Occipital lobe (tissue), 2 donors: Measurements from ENCODE around the gene MYO3A. TPM values are rescaled to one million over a fixed set of nuclear protein-coding genes. Genes with fewer than 3 reads are reported as not detected.

Experiments
- DNase-seq: peaks from one replicate; lab custom pipeline; 2025; lab: John Stamatoyannopoulos, UW
- total RNA-seq: library from RNA; depleted of rRNA; stranded (reverse); fragments of >200 nt; gene quantifications from one replicate; pipeline ENCODE4 v1.2.3, GENCODE V29; 2014

The MYO3A gene
- total RNA-seq, 1 donor from 2014 or later = 3.6 TPM

DNA sequence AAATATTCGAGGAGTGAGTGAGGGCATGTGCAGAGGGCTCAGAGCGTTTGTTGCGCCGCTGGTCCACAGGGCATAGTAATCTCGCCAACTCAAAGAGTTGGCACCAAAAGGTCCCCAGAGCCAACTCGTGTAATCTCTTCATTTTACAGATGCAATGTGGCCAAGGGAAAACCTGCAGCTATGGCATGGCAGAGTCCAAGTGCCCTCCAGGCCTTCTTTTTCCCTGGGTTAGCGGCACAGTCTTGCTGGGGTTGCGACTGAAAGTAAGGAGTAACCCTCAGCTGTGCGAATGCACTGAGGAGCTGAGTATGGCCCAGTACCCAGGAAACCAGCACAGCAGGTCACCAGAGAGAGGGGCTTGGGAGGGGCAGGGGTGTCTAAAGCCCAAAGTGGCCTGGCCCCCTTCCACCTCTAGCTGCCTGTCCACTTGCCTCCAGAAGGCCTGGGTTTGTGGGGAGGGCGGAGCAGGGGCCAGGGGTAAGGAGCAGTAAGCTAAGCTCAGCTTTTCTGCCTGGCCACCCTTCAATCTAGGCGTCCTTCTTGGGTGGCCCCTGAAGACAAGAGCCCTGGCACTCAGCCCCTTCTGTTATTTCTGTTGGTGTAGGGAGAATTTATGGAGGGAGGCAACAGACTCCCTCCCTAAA is 279.2 kb downstream of the MYO3A start:
- no peak for DNase-seq

DNA sequence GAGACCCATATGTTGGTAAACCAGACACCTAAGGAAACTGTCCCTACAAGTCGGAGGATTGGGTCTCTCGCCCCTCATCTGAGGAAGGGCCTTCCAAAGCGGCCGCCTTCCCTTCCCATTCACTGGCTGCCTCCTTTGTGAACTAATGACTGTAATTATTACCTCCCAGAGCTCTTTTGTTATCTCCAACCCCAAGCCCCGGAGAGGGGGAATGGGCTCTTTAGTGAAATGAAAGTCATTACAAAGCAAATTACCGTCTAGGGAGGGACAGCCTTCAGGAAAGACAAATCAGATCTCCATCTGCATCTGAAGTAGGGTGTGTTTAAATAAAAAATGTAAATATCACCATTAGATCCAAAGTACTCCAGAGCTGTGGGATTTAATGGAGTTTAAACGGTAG is 280.0 kb downstream of the MYO3A start:
- DNase-seq = no peak

DNA sequence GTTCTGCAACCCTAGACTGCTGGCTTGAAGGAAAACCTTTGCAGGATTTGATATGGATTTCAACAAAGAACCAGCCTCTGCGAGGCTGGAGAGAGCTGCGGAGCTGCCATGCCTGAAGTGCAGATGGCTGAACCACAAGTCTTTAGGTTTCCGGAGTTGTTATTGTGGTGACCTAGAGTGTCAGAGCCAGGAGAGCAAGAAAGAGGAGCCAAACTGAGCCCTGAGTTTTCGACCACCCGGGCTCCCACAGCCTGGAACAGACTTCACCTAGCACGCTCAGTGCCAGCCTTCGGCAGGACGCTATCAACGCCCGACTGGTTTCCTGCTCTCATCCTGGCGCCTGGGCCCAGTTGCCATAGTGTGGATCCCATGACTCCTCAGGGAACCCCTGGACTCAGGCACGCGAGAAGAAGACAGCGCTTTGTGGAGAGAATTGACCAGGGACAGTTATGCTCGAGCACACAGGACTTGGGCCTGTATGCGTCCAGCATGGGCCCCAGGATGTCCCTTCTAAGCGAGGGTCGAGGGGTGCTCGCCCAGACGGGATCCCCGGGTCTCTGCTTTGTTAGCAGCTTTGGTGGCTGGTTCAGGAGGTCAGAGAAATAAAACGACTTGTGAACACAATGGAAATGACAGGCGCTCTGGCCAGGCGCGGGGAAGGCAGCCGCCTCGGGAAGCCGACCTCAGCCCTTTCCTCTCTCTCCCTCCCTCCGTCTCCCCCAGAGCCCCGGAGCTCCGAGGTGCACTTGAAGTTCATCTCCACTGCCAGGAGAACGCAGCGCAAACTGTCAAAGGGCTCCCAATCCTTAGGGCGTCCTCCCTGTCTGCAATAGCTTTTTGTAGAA is 280.7 kb downstream of the MYO3A start:
- DNase-seq = no peak

DNA sequence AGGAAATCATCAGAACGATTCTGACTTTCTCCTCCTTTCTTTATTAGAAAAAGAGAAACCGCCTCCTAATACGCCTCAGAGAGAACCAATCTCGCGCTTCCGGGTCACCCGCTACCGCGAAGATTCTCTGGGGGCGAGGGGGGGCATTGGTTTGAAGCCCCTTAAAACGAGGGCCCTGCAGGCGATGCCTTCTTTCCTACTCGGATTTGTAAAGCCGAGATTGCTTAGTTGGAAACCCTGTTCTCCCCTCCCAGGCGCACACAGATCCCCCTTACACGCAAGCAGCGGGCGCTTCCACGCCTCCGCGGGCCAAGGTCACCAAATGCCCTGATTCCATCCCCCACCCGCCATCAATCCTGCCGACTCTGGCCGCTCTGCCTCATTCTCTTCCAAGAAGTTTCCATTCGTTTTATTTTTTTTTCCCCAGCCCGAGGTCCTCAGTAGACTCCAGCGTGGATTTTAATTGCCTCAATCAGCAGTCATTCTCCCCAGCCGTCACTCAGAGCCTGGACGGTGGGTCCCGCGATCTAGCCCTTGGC is 281.4 kb downstream of the MYO3A start:
- no peak for DNase-seq

DNA sequence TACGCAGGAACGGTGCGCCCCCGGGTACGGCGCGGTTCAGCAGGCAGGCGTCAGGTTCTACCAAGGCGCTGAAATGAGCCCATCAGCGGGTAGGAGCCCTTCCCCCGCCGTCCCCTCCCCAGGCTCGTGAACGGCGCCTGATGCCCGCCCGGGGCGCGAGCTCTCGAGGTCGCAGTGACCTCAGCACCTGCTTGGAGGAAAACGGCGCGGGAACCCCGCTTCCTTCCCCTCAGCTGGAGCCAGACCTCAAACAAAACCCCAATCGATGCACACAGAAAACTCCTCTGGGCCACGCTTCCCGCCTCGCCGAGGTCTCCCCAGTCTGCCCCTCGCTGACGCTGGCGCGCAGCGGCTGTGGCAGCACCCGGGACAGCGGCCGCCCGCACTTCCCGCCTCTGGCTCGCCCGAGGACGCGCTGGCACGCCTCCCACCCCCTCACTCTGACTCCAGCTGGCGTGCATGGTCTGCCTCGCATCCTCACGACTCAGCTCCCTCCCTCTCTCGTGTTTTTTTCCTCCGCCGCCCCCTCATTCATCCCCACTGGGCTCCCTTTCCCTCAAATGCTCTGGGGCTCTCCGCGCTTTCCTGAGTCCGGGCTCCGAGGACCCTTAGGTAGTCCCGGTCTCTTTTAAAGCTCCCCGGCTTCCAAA is 282.0 kb downstream of the MYO3A start:
- DNase-seq = no peak

DNA sequence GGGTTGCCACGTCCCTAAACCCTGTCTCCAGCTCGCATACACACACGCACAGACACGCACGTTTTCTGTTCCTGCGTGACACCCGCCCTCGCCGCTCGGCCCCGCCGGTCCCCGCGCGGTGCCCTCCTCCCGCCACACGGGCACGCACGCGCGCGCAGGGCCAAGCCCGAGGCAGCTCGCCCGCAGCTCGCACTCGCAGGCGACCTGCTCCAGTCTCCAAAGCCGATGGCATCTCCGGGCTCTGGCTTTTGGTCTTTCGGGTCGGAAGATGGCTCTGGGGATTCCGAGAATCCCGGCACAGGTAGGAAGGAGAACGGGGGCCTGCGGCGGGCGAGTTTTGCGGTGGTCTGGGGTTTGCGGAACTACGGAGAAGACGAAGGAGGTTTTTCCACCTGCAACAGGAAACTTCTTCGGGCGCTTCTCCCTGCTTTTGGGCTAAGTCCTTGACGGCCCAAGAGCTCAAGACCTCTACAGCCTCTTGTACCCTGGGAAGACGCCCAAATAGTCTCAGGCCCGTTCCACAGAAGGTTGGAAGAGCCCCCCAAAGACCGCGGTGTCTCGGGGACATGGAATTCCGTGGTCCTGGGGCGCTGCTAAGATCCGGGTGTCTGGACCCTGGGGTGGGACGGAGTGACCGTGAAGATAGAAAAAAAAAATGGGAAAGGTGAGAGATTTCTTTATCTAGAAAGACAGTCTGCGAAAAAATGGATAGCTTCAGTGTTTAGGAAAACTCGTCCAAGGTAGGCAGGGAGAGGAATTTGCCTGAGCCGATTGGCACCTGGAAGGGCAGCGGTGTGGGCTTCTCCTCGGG is 282.8 kb downstream of the MYO3A start, which contains the start of gene GAD2:
GAD2 (plus strand) TSS at position 190 of the 811 bp plus-strand sequence; CDS start at position 226, 36 bp downstream.
- DNase-seq = no peak

DNA sequence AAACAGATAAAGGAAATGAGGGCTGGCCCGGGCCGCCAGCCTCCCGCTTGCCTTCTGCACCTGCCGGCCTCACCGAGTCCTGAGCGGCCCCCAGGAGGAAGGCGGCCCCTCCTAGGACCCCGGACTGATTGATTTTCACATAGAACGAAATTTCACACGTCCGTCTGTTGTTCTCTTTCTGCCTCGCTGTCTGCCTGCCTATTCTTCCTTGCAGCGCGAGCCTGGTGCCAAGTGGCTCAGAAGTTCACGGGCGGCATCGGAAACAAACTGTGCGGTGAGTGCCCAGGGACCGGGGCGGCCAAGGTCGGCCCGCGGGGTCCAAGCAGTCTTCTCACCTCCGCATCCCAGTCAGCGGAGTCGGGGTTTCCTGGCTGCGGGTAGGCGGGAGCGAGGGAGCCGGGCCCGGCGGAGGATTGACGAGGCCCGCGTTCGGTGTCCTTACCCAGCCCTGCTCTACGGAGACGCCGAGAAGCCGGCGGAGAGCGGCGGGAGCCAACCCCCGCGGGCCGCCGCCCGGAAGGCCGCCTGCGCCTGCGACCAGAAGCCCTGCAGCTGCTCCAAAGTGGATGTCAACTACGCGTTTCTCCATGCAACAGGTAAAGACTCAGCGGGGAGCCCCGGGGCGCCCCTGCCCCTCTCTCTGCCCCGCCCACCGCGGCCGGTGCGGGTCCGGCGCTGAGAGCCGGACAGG is 283.5 kb downstream of the MYO3A start:
- DNase-seq = no peak

DNA sequence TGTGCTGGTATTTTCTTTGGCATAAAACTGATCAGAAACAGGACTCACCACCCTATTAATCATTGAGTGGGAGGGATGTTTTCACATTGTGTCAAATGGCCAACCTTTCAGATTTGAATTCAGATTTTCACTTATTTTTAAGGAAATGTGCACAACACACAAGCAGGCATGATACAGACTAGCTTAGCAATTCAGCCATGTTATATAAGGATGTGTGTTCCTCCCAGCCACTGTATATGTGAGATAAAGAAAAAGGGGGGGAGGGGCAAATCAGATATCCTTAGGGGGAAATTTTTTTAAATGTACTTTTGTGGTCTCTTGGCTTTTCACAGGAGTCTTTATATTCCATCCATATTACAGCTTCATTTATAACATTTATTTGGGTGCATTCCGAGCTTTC is 285.6 kb downstream of the MYO3A start:
- DNase-seq = no peak

DNA sequence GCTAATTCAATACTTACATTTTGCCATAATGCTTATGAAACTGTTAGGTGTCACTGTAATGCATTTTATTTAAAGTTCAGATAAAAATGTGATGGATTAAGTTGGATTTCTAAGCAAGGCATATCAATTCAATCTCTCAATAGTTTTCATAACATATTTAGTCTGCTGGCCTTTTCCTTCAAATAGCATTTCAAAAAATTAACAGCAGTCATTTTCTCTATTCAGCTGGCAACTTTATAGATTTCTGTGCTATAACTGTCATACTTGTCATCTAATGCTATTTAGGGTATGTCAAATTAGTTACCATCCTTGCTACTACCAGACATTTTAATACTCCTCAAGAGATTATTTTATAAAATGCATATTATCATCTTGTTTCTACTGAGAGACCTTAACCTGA is 286.9 kb downstream of the MYO3A start:
- DNase-seq = no peak

DNA sequence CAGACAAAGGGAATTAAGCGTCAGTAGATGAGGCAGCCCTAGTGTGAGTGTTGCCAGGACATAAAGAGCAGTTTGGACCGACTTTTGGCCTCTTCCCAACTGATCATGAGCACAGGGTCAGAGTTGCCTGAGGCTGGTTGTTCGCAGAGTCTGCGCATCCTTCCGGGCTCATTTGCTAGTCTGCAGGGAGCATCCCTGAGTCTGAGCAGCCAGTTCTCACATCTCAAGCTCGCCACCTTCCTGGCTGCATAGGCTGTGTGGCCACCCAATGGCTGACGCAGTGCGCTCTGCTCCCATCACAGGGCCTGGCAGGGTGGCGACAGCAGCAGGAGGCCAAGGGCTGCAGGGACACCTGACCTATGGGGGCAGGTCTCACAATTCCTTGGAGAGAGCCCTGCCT is 287.5 kb downstream of the MYO3A start:
- DNase-seq = no peak

DNA sequence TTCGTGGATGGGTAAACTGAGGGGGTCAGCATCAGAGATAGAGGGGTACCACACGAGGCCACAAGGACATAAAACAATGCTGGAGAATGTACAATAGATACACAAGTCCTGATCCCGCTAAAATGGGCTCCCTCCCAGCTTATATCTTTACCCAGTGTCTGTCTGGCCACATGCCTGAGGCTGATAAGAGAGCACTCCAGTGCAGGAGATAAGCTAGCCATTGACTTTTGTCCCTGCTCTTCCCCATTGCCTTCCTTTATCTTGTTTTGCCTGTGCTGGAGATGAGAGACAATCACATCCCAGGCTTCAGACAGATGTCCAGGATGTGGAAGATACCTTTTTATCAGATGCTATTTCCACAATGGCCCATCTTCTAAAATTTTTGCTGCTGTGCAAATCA is 288.5 kb downstream of the MYO3A start:
- DNase-seq = no peak

DNA sequence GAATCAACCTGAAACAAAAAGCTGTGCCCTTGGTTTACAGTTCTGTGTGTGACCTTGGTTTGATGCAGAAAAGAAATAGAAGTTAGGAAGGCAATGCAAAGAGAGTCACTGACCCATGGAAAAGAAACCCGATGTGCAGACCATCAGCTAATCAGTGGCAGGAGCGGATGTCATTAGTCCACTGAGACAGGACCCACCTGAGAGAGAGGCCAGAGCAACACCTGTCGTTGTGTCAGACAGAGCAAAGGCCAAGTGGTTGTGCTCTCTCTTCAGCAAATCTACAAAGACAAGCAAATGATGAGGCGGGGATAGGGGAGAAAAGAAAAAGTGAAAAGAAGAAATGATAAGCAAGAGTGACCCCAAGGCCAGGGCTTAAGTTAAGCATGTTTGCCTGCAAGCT is 291.3 kb downstream of the MYO3A start:
- DNase-seq = no peak

DNA sequence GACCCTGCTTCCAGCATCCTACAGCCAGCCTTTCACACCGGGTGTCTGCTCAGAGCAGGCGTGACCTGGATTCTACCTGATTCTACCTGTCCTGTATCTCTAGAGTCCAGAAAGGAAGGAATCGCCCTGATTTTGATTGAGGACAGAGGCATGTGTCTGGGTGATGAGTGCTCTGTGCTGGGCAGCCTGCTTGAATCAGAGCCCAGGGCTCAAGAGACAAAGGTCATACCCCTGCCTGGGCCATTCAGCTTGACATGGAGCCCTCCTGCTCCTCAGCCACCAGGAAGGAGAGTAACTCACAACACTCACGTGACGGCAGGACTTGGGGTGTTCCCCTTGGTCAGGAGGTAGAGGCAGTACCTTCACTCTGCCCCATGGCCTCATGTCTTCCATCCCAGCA is 293.8 kb downstream of the MYO3A start:
- DNase-seq = no peak

DNA sequence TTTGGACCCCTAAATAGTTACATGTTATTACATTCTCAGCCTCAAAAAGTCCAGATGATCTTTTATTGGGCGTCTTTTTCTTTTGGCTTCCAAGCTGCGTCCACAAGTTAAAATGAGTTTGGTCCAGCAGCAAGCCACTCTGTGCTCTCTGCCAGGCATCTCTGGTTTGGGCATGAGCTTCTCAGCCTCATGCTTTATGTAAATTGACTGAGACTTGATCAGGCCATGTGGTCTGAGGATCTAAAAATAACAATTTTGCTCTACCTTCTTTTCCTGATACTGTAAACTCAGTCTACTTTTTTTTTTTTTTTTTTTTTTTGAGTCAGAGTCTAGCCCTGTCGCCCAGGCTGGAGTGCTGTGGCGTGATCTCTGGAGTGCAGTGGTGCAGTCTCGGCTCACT is 298.1 kb downstream of the MYO3A start:
- DNase-seq = no peak

DNA sequence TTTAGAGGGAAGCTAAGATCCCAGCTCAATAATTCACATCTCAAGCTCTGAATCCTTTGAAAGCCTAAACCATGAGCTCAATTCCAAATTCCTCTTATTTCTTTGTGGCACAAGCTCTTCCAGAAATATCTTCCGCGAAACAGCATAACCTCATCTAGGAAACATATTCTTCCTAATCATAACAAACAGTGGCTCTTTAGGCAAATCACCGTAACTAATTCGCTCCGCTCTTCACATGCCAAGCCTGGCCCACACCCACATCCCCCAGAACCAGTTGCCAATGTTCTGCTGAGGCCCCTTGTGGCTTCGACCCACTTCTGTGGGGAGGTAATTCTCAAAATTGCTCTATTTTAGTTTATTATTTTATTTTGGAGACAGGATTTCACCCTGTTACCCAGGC is 301.7 kb downstream of the MYO3A start:
- DNase-seq = no peak

DNA sequence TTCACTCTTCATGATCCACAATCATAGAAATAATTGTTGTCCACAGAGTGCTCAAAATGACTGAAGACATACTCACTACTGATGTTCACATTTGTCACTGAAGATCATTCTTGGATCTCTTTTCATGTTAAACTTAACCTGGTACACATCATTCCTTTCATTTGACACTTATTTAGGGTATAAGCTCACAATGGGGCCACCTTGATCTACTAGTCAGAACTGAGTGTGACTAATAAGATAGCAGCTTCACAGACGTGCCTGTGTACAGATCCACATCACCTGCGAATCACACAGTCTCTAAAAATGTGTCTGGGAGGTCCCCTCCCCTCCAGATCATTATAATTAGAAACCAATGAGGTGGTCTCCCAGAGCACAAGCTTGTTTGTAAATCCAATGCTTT is 304.3 kb downstream of the MYO3A start:
- DNase-seq = no peak

DNA sequence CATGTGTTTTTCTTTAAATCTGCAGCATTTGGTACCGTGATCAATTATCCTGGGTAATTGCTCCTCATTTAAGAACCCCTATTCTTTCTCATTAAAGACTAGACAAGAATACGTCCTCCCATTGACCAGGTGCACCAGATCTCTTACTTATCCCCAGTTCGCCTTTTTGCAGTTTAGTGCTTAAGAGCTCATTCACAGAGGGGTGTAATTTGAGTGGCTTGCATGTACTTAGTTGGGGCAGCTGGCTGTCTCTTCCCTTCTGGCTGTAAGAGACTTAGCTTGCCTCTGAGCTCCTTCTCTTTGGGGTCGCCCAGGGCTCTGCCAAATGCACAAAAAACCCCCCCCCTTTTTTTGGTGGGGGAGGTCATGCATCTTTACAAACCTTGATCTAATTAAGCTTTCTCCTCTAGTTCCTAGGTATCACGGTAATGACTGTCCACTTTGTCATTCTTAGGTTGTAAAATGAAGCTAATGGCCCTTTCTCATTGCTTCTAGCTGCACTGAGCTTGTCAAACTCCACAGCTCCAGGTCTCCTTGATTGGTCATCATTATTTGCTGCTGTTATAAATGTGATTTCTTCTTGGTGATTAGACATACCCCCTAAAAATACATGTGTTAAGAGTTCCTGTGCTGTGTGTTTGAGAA is 308.8 kb downstream of the MYO3A start:
- no peak for DNase-seq

DNA sequence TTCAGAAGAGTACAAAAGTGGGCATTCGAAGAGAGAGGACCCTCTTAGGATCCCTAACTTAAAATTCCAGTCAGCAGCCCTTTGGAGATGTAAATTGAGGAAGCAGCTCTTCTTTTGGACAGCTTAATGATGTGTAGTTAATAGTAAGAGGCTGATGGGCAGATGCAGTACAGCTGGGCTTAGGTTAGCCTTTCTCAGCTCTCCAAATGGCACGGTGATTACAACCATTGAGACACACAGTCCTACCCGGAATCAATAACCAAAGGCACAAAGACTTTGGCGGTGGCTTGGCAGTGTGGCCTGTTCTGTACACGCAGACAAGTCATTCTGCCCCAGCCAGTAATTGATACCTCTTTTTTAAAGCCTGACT is 309.3 kb downstream of the MYO3A start:
- no peak for DNase-seq

DNA sequence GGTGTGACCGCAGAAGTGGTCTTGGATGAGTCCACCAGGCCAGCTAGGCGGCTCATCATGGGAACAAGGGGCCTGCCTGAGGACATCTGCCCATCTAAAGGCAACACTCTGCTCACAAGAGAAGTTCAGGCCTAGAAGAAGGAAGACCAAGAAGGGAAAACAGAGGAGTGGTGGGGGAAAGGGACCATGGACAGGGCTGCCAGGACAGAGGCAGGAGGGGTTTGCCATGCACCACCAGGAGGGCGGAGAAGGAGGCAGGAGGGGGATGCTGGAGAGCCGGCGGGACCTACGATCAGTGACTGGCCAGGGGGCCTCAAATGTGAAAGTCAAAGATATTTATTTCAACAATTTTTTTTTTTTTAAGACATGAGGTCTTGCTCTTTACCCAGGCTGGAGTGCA is 315.7 kb downstream of the MYO3A start:
- DNase-seq = no peak

DNA sequence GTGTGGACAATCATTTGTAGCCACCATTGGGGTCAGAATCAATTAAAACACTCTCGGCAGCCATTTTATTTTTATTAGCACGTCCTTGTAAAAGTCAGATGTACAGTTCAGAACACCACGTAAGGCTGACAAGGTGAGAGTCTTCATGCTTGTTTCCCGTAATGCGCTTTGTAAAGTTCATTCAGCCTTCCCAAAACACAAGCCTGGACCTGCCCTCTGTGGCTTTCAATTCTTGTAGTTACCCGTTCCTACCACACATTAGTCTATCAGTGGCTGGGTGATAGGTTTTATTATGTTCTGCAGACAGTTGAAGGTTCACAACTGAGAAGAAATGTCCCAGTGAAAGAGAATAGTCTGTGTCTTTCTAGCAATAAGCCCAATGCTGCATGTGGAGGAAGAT is 317.9 kb downstream of the MYO3A start:
- DNase-seq = no peak
